BE2C (cell line): ENCODE measurements around the gene PLCH2.
"Not testable (repeated sequence)": the region's sequence is repeated elsewhere in the genome, so short reads cannot be mapped to it uniquely, and the experiment has no call there.

Experiments used
- DNase-seq: peaks from one replicate; pipeline ENCODE4 v3.0.0-alpha.2; 2020
- H3K27me3 ChIP-seq: fragments of 250-450 bp; sonication (Bioruptor Pico); 2 replicates; pipeline ENCODE4 v1.5.1; 2020; ENCODE audit warnings: mild to moderate bottlenecking
- H3K36me3 ChIP-seq: fragments of 250-450 bp; sonication (Bioruptor Pico); 2 replicates; pipeline ENCODE4 v1.5.1; 2020; ENCODE audit warnings: mild to moderate bottlenecking
- H3K4me1 ChIP-seq: fragments of 250-450 bp; sonication (Bioruptor Pico); 2 replicates; pipeline ENCODE4 v1.5.1; 2020
- H3K4me3 ChIP-seq: 2 replicates; pipeline ENCODE4 v1.5.1; 2011; ENCODE audit warnings: low read depth, low read length
- H3K9me3 ChIP-seq: fragments of 250-450 bp; sonication (Bioruptor Pico); 2 replicates; pipeline ENCODE4 v1.5.1; 2020
- CTCF ChIP-seq: IDR thresholded peaks from 2 replicates; pipeline ENCODE4 v1.5.1; 2012; ENCODE audit warnings: mild to moderate bottlenecking, low read depth, low read length

PLCH2 gene

GRCh38 chr1:2438641-2439040 lies 37.4 kb upstream of the PLCH2 start:
- peaks cover 11% of the 10 kb centered on the region for H3K27me3 ChIP-seq
- no peak overlapping the region for H3K4me3 ChIP-seq
- no peak for DNase-seq
- H3K36me3 ChIP-seq: no peaks in the 10 kb centered on the region
- H3K4me1 ChIP-seq: no peaks in the 10 kb centered on the region
- H3K9me3 ChIP-seq: no peaks in the 10 kb centered on the region
- TF ChIP-seq CTCF: no peak

- H3K9me3 ChIP-seq: no peaks in the 10 kb centered on the region
- TF ChIP-seq CTCF: no peak
- peaks cover 18% of the 10 kb centered on the region for H3K27me3 ChIP-seq
- H3K36me3 ChIP-seq: no peaks in the 10 kb centered on the region
- no peak overlapping the region for H3K4me3 ChIP-seq
- H3K4me1 ChIP-seq: no peaks in the 10 kb centered on the region
- DNase-seq: no peak
Observed at GRCh38 chr1:2439369-2439768, 36.7 kb upstream of the PLCH2 start.

- not testable (repeated sequence) for H3K4me3 ChIP-seq, H3K9me3 ChIP-seq, H3K36me3 ChIP-seq, H3K4me1 ChIP-seq, DNase-seq
- peaks cover 20% of the 10 kb centered on the region for H3K27me3 ChIP-seq
Observed at GRCh38 chr1:2440346-2440745, 35.7 kb upstream of the PLCH2 start.

GRCh38 chr1:2441746-2442145 lies 34.3 kb upstream of the PLCH2 start:
- Histone ChIP-seq H3K36me3 (no peaks in the 10 kb centered on the region), H3K4me1 (no peaks in the 10 kb centered on the region), H3K9me3 (no peaks in the 10 kb centered on the region), H3K27me3 (peaks cover 20% of the 10 kb centered on the region), H3K4me3 (no peak overlapping the region)
- TF ChIP-seq CTCF: no peak
- peak; percentile 22 for DNase-seq

DNA sequence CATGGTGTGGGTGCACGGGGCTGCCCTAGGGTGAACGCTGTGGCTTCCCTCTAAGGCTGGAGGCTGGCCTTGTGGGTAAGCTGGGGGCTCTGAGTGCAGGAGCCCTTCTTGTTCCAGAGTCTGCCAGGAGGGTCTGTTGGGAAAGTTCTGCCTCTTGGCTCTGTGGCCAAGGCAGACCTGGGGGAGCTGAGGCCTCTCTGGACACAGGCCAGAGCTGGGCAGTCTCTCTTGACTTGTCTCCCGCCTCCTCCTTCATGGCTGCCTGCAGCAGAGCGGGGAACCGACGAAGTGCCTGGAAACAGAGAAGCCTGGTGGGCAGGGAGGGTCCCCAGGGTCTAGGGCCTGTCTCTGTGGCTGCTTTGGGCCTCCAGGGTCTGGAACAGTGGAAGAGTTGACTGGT lies 33.4 kb upstream of the PLCH2 start:
- peaks cover 20% of the 10 kb centered on the region for H3K27me3 ChIP-seq

DNA sequence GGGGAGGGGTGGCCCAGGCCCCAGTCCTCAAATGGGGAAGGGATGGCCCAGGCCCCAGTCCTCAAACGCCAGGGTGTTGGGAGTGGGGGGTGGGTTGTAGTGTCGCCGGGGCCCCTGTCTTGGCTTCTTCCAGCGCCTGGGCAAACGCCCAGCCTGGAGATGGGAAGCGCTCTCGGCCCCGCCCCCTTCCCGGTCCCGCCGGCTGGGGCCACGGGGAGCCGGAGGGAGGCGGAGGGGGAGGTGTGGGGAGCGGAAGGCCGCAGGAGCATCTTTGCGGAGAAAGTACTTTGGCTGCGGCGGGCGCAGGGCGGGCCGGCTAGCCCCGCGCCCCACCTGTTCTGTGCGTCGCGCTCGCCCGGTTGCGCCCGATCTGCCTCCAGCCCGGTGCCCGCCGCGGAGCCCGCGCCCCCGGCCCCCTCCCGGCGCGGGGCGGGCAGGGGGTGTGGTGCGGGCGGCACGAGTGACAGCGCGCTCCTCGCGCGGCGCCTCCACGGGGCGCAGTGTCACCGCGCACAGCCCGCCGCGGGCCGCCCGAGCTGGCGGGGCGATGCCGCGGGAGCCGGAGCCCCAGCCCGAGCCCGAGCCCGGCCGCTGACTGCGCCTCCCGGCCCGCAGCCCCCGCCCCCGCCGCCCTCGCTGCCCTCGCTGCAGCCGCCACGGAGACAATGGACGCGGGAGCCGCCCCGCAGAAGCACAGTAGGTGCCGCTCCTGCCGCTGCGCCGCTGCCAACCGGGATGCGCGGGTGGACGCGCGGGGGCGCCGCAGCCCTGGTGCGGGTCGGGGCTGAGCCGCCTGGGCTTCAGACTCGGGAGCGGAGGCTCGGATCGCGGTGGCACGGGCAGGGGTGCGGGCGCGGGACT lies 32.6 kb upstream of the PLCH2 start:
- DNase-seq: peak; percentile 38
- H3K36me3 ChIP-seq: no peaks in the 10 kb centered on the region
- no peaks in the 10 kb centered on the region for H3K4me1 ChIP-seq
- H3K27me3 ChIP-seq: peaks cover 20% of the 10 kb centered on the region
- no peaks in the 10 kb centered on the region for H3K9me3 ChIP-seq
- peak; percentile 21; the same call in 1 of the 2 replicates for TF ChIP-seq CTCF
- no peak overlapping the region for H3K4me3 ChIP-seq

More for the DNA sequence above, 33.4 kb upstream of the PLCH2 start:
- Histone ChIP-seq H3K4me1 (no peaks in the 10 kb centered on the region), H3K4me3 (no peak overlapping the region), H3K9me3 (no peaks in the 10 kb centered on the region), H3K36me3 (no peaks in the 10 kb centered on the region)
- no peak for DNase-seq
- TF ChIP-seq CTCF: no peak
